Cardiac fibroblast (primary cell): Measurements from ENCODE around the gene EARS2.
A peak's percentile ranks its signal among the peaks of the same experiment; 100 is the strongest.
"Not testable (repeated sequence)": the region's sequence is repeated elsewhere in the genome, so short reads cannot be mapped to it uniquely, and the experiment has no call there.

ENCODE experiments used
- DNase-seq, 2 donors: peaks; one replicate each; pipeline versions ENCODE4 v3.0.0 to v3.0.0-alpha.2; 2010; ENCODE audit warnings: low read depth in 2 of 2
- H3K4me3 ChIP-seq, 2 donors: replicated peaks in 1 of 2; 1 replicate in 1 of 2; 2 replicates in 1 of 2; pipeline ENCODE4 v1.5.1; 2011; ENCODE audit warnings: low read depth in 2 of 2, low read length in 2 of 2, mild to moderate bottlenecking in 2 of 2, moderate library complexity in 1 of 2
- TF ChIP-seq, protein P1 (sequence below): IDR thresholded peaks from one replicate; pipeline ENCODE4 v1.5.1; 2011; ENCODE audit warnings: low read depth, mild to moderate bottlenecking, low read length, inconsistent platforms

The EARS2 gene

GRCh38 chr16:23590181-23590580, 33.0 kb upstream of the EARS2 start:
- TF ChIP-seq, protein P1, sequence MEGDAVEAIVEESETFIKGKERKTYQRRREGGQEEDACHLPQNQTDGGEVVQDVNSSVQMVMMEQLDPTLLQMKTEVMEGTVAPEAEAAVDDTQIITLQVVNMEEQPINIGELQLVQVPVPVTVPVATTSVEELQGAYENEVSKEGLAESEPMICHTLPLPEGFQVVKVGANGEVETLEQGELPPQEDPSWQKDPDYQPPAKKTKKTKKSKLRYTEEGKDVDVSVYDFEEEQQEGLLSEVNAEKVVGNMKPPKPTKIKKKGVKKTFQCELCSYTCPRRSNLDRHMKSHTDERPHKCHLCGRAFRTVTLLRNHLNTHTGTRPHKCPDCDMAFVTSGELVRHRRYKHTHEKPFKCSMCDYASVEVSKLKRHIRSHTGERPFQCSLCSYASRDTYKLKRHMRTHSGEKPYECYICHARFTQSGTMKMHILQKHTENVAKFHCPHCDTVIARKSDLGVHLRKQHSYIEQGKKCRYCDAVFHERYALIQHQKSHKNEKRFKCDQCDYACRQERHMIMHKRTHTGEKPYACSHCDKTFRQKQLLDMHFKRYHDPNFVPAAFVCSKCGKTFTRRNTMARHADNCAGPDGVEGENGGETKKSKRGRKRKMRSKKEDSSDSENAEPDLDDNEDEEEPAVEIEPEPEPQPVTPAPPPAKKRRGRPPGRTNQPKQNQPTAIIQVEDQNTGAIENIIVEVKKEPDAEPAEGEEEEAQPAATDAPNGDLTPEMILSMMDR = no peak
- no peak overlapping the region for H3K4me3 ChIP-seq
- DNase-seq = no peak

DNA sequence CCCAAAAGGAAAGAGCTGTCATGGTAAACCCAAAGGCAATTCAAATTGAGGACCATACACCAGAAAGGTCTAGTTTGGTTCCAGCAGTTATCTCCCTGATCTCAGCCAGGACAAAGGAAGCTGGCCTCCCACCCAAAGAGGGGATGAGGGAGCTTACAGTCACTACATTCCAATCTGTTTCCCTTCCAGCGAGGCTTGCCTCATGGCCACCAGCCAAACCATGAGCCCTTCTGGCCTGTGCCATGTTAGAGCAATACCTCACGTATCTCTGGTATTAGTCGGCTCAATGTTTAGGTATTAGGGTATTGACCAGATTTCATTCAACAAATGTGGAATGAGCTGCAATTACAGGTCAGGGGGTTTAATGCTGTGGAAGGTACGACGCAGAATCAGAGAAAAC, 30.6 kb upstream of the EARS2 start:
- TF ChIP-seq, protein P1 = no peak
- no peak overlapping the region for H3K4me3 ChIP-seq
- peak; percentile 65 to 88 for DNase-seq

DNA sequence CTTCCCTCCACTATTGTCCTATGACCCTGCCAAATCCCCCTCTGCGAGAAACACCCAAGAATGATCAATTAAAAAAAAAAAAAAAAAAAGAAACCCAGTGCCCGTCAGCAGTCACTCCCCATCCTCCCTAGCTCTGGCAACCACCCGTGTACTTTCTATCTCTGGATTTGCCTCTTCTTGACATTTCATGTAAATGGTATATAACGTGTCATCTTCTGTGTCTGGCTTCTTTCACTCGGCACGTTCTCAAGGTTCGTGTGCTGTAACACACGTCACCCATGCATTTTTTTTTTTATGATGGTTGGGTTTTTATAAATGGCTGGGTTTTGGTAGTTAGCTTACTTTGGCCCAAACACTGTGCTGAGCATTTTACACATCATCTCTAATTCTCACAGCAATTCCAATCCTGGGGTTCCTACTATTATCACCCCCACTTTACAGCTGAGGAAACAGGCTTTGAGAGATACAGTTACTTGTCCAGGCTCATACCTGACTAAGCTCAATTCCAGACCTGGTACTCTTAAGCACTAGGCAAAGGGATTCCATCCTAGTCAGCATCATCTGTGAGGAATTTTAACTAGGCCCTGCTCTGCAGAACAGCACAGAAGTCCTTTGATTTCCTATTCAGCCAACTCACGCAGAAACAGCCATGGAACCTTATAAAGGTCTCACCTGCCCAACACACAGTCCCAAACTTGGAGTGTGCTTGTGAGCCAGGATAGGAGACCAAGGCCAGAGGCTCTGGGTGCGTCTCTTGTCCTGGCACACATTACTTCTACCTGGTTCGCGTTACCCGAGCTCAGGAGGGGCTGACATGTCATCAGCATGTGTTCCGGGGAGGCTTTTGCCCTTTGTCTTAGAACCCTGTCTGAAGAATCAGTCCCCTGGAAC, 27.3 kb upstream of the EARS2 start:
- no peak overlapping the region for H3K4me3 ChIP-seq
- peak in 1 of 2 donors; percentile 7 for DNase-seq
- TF ChIP-seq, protein P1 = no peak

- H3K4me3 ChIP-seq, DNase-seq: not testable (repeated sequence)
Observed at GRCh38 chr16:23583271-23583670, 26.1 kb upstream of the EARS2 start.

GRCh38 chr16:23581764-23582163, 24.6 kb upstream of the EARS2 start:
- DNase-seq = no peak
- no peak overlapping the region for H3K4me3 ChIP-seq
- TF ChIP-seq, protein P1 = no peak

- no peak overlapping the region for H3K4me3 ChIP-seq
- TF ChIP-seq, protein P1 = no peak
- no peak for DNase-seq
Observed at GRCh38 chr16:23580391-23580790, 23.2 kb upstream of the EARS2 start.

GRCh38 chr16:23579371-23579770, 22.2 kb upstream of the EARS2 start:
- DNase-seq = no peak
- no peak overlapping the region for H3K4me3 ChIP-seq
- TF ChIP-seq, protein P1 = no peak
